Vagina (tissue), 2 donors: Measurements from ENCODE around the gene ACADM.

Experiments
- CTCF ChIP-seq, 3 experiments: fragments of 450-650 bp in 2 of 3; fragments of 200-600 bp in 1 of 3; sonication (generic) in 1 of 3; IDR thresholded peaks; one replicate each; pipeline ENCODE4 v1.5.1; 2017 to 2019; ENCODE audit warnings: antibody characterized with exemption in 3 of 3, mild to moderate bottlenecking in 2 of 3, moderate library complexity in 2 of 3
- POLR2A ChIP-seq, 2 donors: fragments of 450-650 bp; IDR thresholded peaks; one replicate each; pipeline ENCODE4 v1.6.1; 2017; ENCODE audit warnings: antibody characterized with exemption in 2 of 2, mild to moderate bottlenecking in 2 of 2, moderate library complexity in 2 of 2
- POLR2AphosphoS5 ChIP-seq, 2 donors: sonication (generic); formaldehyde crosslinking; IDR thresholded peaks; one replicate each; pipeline ENCODE4 v1.9.0; 2017; ENCODE audit warnings: antibody characterized with exemption in 2 of 2, mild to moderate bottlenecking in 2 of 2, low read depth in 1 of 2; ENCODE audit not compliant: insufficient read depth in 1 of 2

- TF ChIP-seq CTCF (IDR thresholded peaks at IDR 0.05) (no peak), POLR2AphosphoS5 (IDR thresholded peaks at IDR 0.05; ENCODE audit: insufficient read depth in 1 of 2, low read depth in 1 of 2) (no peak), POLR2A (IDR thresholded peaks at IDR 0.05) (no peak)
Observed at GRCh38 chr1:75812065-75812464, 87.6 kb downstream of the ACADM start.
